Ascending aorta (tissue), 2 donors: Measurements from ENCODE around the gene ZNF497. TPM values are rescaled to one million over a fixed set of nuclear protein-coding genes. Genes with fewer than 3 reads are reported as not detected.
A peak's percentile ranks its signal among the peaks of the same experiment; 100 is the strongest.

ENCODE experiments used
- DNase-seq, 2 donors: peaks; one replicate each; pipeline ENCODE4 v3.0.0-alpha.2; 2019; ENCODE audit warnings: low spot score in 2 of 2
- H3K27ac ChIP-seq, 2 donors: fragments of 200-600 bp; sonication (generic); one replicate each; pipeline ENCODE4 v1.5.1; 2016 to 2017; ENCODE audit warnings: mild to moderate bottlenecking in 1 of 2
- H3K27me3 ChIP-seq: fragments of 200-600 bp; sonication (generic); one replicate; pipeline ENCODE4 v1.5.1; 2017
- H3K36me3 ChIP-seq, 2 donors: fragments of 200-600 bp; sonication (generic); one replicate each; pipeline ENCODE4 v1.5.1; 2016
- H3K4me1 ChIP-seq, 2 donors: fragments of 200-600 bp; sonication (generic); one replicate each; pipeline ENCODE4 v1.5.1; 2016 to 2017; ENCODE audit warnings: mild to moderate bottlenecking in 1 of 2
- H3K4me3 ChIP-seq, 2 donors: fragments of 200-600 bp; sonication (generic); one replicate each; pipeline ENCODE4 v1.5.1; 2016 to 2017; ENCODE audit warnings: mild to moderate bottlenecking in 1 of 2
- H3K9me3 ChIP-seq, 2 donors: fragments of 200-600 bp; sonication (generic); one replicate each; pipeline ENCODE4 v1.5.1; 2016
- CTCF ChIP-seq, 3 experiments: fragments of 200-600 bp in 2 of 3; fragments of 450-650 bp in 1 of 3; sonication (generic) in 2 of 3; IDR thresholded peaks; one replicate each; pipeline ENCODE4 v1.5.1; 2016 to 2019; ENCODE audit warnings: antibody characterized with exemption in 3 of 3, mild to moderate bottlenecking in 1 of 3, moderate library complexity in 1 of 3
- intact Hi-C: fragments of 100-400 bp; cut with DNase I; formaldehyde crosslinking; loops from one replicate; pipeline ENCODE4 v1.15.1; 2023
- total RNA-seq: library from RNA; depleted of rRNA; stranded (reverse); fragments of >200 nt; gene quantifications from one replicate; pipeline ENCODE4 v1.1.0, GENCODE V29; 2016

ZNF497 gene
- total RNA-seq, 1 donor from 2014 or later = not detected

DNA sequence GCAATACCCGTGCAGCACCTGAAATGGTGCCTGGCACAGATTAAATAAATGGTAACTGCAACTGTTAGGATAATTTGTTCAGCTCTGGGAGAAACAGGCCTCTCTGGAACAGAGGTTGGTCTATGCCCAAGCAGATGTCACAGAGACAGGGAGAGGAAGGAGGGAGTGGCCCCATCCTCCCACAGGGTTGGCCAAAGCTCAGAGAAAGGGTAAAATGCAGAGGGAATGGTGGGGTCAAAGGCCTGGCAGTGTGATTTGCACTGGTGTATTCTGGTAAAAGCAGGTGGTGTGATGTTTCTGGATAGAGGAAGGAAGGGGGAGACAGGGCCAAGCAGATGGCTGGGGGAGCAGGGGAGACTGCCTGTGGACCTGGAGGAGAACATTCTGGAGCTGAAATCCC is 26.3 kb downstream of the ZNF497 start:
- no peak for DNase-seq
- no peak for TF ChIP-seq CTCF (IDR thresholded peaks at IDR 0.05)
- no peak overlapping the region for H3K4me3 ChIP-seq
- peaks cover 0 to 8% of the 10 kb centered on the region in 2 donors for H3K9me3 ChIP-seq
- intact Hi-C loops = no loop called here
- no peaks in the 10 kb centered on the region for H3K27me3 ChIP-seq
- peaks cover 39 to 60% of the 10 kb centered on the region in 2 donors for H3K36me3 ChIP-seq
- no peaks in the 10 kb centered on the region for H3K4me1 ChIP-seq
- H3K27ac ChIP-seq = no peak overlapping the region

DNA sequence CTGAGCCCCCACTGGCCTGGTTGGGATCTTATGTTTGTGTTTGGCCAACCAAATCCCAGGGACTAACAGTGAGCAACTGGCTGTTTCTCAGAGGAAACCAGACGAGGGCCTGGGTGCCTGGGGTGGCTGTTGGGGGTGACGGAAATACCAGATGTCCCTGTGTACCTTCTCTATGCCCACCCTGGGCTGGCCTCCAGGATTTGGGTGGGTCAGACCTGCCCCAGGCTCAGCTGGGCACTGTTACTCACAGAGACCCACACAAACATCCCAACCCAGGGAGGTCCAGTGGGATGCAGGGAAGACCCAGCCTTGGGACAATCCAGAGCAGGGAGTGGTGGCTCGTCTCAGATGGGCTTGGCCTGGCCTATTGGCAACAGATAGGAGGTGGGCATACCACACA is 26.9 kb downstream of the ZNF497 start:
- H3K36me3 ChIP-seq = peaks cover 39 to 54% of the 10 kb centered on the region in 2 donors
- no peaks in the 10 kb centered on the region for H3K4me1 ChIP-seq
- H3K9me3 ChIP-seq = peaks cover 0 to 8% of the 10 kb centered on the region in 2 donors
- no peak for DNase-seq
- no peak for TF ChIP-seq CTCF (IDR thresholded peaks at IDR 0.05)
- intact Hi-C loops = no loop called here
- no peaks in the 10 kb centered on the region for H3K27me3 ChIP-seq
- no peak overlapping the region for H3K27ac ChIP-seq
- no peak overlapping the region for H3K4me3 ChIP-seq

- H3K27ac ChIP-seq = no peak overlapping the region
- no peak for DNase-seq
- no peaks in the 10 kb centered on the region for H3K4me1 ChIP-seq
- no peak for TF ChIP-seq CTCF (IDR thresholded peaks at IDR 0.05)
- no peak overlapping the region for H3K4me3 ChIP-seq
- peaks cover 36 to 48% of the 10 kb centered on the region in 2 donors for H3K36me3 ChIP-seq
- no peaks in the 10 kb centered on the region for H3K27me3 ChIP-seq
- peaks cover 0 to 8% of the 10 kb centered on the region in 2 donors for H3K9me3 ChIP-seq
- intact Hi-C loops = no loop called here
Observed at GRCh38 chr19:58334691-58335249, 27.8 kb downstream of the ZNF497 start.

DNA sequence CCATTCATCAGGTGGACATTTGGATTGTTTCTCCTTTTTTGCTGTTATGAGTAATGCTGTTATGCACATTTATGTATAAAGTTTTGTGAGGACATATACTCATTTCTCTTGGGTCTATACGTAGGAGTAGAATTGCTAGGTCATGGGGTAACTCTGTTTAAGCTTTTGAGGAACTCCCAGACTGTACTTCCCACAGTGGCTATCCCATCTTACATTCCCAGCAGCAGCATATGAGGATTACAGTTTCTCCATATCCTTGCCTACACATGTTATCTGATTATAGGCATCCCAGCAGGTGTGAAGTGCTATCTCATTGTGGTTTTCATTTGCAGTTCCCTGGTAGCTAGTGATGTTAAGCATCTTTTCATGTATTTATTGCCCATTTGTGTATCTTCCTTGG is 29.9 kb downstream of the ZNF497 start:
- H3K27me3 ChIP-seq = no peaks in the 10 kb centered on the region
- no peak for TF ChIP-seq CTCF (IDR thresholded peaks at IDR 0.05)
- H3K36me3 ChIP-seq = peaks cover 15 to 27% of the 10 kb centered on the region in 2 donors
- intact Hi-C loops = no loop called here
- H3K4me3 ChIP-seq = no peak overlapping the region
- peaks cover 4 to 7% of the 10 kb centered on the region in 2 donors for H3K4me1 ChIP-seq
- H3K27ac ChIP-seq = no peak overlapping the region
- no peak for DNase-seq
- no peaks in the 10 kb centered on the region for H3K9me3 ChIP-seq

- H3K27me3 ChIP-seq = no peaks in the 10 kb centered on the region
- TF ChIP-seq CTCF (IDR thresholded peaks at IDR 0.05) = no peak
- peaks cover 9 to 12% of the 10 kb centered on the region in 2 donors for H3K36me3 ChIP-seq
- H3K4me3 ChIP-seq = no peak overlapping the region
- H3K9me3 ChIP-seq = no peaks in the 10 kb centered on the region
- intact Hi-C loops = no loop called here
- no peak overlapping the region for H3K27ac ChIP-seq
- DNase-seq = no peak
- peaks cover 4 to 13% of the 10 kb centered on the region in 2 donors for H3K4me1 ChIP-seq
Observed at GRCh38 chr19:58330458-58330857, 32.1 kb downstream of the ZNF497 start.

DNA sequence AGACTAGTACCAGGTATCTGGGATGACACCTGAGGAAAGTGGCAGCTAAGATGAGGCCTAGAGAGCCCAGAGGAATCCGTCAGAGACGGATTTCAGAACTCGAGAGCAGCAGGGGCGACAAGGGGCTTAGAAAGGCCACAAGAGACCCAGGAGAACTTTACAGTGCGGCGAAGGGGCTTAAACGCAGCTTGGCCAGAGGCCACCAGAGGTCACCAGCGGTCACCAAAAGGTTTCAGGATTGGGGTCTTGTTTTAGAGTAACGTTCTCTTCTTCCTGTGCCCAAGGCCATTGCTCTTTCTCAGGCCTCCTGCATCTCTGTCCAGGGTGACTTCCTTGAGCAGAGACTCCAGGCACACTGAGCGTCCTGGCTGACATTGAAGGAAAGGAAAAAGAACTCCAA is 33.6 kb downstream of the ZNF497 start:
- H3K27ac ChIP-seq = no peak overlapping the region
- H3K36me3 ChIP-seq = no peaks in the 10 kb centered on the region
- no peak for DNase-seq
- peaks cover 4 to 13% of the 10 kb centered on the region in 2 donors for H3K4me1 ChIP-seq
- no peaks in the 10 kb centered on the region for H3K27me3 ChIP-seq
- TF ChIP-seq CTCF (IDR thresholded peaks at IDR 0.05) = no peak
- no peaks in the 10 kb centered on the region for H3K9me3 ChIP-seq
- H3K4me3 ChIP-seq = peak overlapping the region in 1 of 2 donors; percentile 91
- intact Hi-C loops = no loop called here
